Stimulated activated CD4-positive, alpha-beta T cell treated with anti-CD3 and anti-CD28 coated beads, Interleukin-12 subunit alpha, Interleukin-12 subunit beta, amount 100 ng/mL, for 48 hours (primary cell): Measurements from ENCODE around the gene ADAP2.
A peak's percentile ranks its signal among the peaks of the same experiment; 100 is the strongest.
"Not testable (repeated sequence)": the region's sequence is repeated elsewhere in the genome, so short reads cannot be mapped to it uniquely, and the experiment has no call there.

Source experiments
- DNase-seq, 3 donors: peaks; one replicate each; pipeline ENCODE4 v3.0.0-alpha.2; 2020; ENCODE audit warnings: low read depth in 2 of 3, low spot score in 1 of 3

The ADAP2 gene

DNA sequence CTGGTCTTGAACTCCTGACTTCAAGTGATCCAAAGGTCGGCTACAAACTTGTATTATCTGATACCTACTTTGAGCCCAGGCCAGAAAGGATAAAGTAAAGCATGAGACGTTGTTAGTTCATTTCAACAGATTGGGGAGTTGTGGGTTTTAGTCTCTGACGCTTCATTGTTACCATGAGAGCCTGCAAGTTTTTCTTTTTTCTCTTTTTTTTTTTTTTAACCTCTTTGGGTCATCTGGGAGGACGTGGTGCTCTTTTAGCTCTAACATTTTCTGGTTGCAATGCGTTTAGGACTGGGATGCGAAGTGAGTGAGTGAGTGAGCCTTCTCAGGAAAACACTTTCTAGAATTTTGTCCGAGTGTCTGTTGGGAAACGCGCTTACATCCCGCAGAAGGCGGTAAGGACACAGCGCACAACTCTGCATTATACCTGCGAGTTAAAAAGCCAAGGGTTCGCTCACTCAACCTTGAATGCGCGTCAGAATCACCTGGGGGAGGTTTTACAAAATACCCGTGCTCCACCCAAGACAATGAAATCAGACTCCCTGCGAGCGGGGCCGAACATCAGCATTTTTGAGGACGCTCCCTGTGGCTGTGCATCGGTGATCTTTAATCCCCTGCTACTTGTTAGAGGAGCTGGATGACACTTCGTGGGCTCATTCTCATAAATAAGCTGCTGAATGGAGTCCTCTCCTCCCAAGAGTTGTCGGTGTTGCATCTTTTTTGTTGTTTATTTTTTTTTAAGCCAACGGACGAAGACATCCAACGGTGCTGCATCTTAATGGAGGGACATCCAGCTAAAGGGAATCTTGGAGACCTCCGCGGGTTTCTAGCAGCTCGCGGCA is 48.5 kb downstream of the ADAP2 start:
- peak in 1 of 3 donors; percentile 8 for DNase-seq

GRCh38 chr17:30970831-30971567 is 49.3 kb downstream of the ADAP2 start, which contains the start of gene RNF135:
Gene RNF135, plus strand, starts transcription at chr17:30971039. Its CDS starts 35 bp downstream, at chr17:30971074.
- peak; percentile 29 to 61 (median 32) for DNase-seq

GRCh38 chr17:30975042-30975820 is 53.5 kb downstream of the ADAP2 start:
- no peak for DNase-seq

DNA sequence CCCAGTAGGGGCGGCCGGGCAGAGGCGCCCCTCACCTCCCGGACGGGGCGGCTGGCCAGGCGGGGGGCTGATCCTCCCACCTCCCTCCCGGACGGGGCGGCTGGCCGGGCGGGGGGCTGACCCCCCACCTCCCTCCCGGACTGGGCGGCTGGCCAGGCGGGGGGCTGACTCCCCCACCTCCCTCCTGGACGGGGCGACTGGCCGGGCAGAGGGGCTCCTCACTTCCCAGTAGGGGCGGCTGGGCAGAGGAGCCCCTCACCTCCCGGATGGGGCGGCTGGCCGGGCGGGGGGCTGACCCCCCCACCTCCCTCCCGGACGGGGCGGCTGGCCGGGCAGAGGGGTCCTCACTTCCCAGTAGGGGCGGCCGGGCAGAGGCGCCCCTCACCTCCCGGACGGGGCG is 58.2 kb downstream of the ADAP2 start:
- DNase-seq = not testable (repeated sequence)

- no peak for DNase-seq
Measured at GRCh38 chr17:30981531-30982519, 60.1 kb downstream of the ADAP2 start.

- DNase-seq = no peak
Measured at GRCh38 chr17:30982855-30983254, 61.1 kb downstream of the ADAP2 start.

GRCh38 chr17:30990458-30990857 is 68.7 kb downstream of the ADAP2 start:
- DNase-seq = no peak

GRCh38 chr17:30992551-30992950 is 70.8 kb downstream of the ADAP2 start:
- no peak for DNase-seq

DNA sequence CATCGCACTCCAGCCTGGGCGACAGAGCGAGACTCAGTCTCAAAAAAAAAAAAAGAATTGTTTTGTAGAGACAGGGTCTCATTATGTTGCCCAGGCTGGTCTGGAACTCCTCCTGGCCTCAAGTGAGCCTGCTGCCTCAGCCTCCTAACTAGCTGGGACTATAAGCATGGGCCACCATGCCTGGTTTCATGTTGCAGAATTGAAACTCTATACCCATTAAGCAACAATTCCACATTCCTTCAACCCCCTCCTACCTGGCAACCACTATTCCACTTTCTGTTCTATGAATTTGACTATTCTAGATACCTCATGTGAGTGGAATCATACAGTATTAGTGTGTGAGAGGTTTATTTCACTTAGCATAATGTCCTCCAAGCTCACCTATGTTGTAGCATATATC is 73.6 kb downstream of the ADAP2 start:
- DNase-seq = no peak

- no peak for DNase-seq
Measured at GRCh38 chr17:30996486-30996885, 74.7 kb downstream of the ADAP2 start.

GRCh38 chr17:30997270-30997669 is 75.5 kb downstream of the ADAP2 start:
- DNase-seq = no peak

DNA sequence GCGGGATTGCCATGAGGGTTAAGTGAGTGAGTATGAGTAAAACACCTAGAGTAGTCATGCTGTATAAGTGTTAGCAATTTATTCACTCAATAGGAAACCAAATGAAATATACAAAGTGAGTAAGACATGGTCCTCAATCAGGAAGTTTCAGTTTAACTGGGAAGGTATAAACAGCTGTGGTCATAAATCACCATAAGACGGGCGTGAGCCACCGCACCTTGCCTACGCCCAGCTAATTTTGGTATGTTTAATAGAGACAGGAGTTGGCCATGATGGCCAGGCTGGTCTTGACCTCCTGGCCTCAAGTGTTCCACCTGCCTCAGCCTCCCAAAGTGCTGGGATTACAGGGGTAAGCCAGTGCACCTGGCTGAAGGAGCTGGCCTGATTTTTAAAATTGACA is 76.1 kb downstream of the ADAP2 start:
- no peak for DNase-seq

- DNase-seq = no peak
Measured at GRCh38 chr17:31002047-31002446, 80.3 kb downstream of the ADAP2 start.

DNA sequence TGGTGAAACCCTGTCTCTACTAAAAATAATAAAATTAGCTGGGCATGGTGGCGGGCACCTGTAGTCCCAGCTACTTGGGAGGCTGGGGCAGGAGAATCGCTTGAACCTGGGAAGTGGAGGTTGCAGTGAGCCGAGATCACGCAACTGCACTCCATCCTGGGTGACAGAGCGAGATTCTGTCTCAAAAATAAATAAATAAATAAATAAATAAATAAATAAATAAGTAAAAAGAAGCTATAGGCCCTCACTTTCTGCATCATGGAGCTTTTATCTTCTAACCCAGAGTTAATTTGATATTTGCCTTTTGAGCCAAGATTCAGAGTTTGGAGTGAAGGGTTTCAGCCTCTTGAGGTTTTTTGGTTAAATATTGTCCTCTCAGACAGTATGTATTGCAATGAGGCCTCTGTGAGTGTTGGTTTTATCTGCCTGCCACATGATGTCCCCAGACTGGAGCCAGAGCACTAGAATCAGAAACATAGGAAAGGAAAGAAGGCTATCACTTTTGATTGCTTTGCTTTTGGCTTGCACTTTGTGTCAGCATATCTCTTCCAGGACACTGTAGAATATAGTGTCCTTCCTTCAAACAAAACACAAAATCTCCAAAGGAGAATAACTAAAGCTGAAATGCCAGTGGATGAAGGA is 81.6 kb downstream of the ADAP2 start:
- DNase-seq = no peak

GRCh38 chr17:31004160-31004559 is 82.4 kb downstream of the ADAP2 start:
- DNase-seq = no peak

DNA sequence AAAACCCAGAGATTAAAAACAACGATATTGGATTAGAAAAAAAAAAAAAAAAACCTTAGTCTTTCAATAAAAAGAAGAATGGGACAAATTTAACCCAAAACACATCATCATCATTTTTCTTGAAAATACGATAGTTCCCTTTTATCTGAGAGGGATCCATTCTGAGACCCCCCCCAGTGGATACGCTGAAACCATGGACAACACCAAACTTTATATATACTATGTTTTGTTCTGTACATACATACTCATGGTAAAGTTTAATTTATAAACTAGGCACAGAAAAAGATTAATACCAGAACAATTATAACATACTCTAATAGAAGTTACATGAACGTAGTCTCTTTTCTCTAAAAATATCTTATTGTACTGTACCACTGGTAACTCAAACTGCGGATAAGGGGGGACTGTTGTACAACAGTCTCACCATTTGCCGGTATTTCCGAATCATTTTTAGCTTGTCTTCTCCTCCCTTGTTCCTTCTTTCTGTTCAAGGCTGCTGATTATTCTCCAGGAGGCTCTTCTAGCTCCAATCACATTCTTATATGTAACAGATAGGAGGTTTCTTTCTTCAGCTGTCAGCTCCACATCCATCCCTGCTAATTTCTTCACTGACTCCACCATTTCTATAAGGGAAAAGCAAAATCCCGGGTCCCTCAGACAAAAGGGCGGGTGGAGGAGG is 86.1 kb downstream of the ADAP2 start:
- DNase-seq = no peak

- DNase-seq = peak; percentile 12 to 46 (median 14)
Measured at GRCh38 chr17:31008374-31009041, 86.8 kb downstream of the ADAP2 start.
